GM21737 (cell line): ENCODE results near the gene SRPK2.
"Not testable (repeated sequence)": the region's sequence is repeated elsewhere in the genome, so short reads cannot be mapped to it uniquely, and the experiment has no call there.

Experiments
- ATAC-seq: cut with Tn5 transposase; IDR thresholded peaks from one replicate; pipeline ENCODE4 v1.9.1; 2021; ENCODE audit warnings: mild to moderate bottlenecking, moderate library complexity; ENCODE audit not compliant: unreplicated experiment

Gene SRPK2

DNA sequence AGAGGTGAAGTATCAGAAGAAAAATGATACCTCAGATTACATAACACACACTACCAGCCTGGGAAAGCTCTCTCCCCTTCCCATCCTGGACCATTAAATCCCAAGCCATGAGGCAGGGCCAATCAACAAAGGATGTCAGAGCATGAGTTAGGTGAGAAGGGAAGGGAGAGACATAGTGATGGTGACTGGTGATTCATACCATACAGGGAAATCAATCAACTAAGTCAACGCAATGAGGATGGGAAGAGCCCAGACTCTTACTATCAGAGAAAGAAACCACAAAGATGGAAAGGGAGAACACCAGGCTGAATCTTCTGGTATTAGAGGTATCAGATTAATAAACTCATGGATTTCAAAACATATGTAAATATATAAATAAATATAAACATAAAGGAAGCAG, 189.3 kb downstream of the SRPK2 start:
- ATAC-seq: no peak

DNA sequence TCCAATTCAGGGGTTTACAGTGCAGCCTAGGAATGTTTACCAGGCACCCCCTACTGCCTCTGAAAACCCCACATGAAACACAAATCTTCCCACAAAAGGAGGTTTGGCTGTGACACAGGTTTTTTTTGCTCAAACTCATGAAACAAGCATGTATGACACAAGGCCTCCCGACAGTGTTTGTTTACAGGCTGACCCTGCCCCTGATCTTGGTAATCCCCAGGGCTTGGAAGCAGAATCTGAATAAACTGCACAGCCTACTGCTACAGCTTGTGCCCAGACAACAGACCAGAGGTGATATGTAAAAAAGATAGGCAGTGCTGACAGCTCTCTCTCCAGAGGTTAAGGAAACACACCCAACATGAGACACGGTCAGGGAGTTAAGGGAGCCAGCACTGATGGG, 190.5 kb downstream of the SRPK2 start:
- ATAC-seq: no peak

DNA sequence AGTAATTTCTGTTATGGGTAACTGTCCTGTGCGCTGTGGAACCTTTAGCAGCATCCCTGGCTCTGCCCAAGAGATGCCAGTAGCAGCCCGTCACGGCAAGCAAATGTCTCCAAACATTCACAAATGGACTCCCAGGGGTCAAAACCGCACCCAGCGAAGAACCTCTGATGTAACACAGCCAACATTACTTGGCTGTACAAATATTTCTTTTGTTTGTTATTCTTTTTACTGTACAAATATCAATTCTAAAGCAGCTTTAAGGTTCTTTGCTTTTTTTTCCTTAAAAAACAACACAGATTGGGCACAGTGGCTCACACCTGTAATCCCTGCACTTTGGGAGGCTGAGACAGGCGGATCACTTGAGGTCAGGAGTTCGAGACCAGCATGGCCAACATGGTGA, 192.2 kb downstream of the SRPK2 start:
- ATAC-seq: no peak

DNA sequence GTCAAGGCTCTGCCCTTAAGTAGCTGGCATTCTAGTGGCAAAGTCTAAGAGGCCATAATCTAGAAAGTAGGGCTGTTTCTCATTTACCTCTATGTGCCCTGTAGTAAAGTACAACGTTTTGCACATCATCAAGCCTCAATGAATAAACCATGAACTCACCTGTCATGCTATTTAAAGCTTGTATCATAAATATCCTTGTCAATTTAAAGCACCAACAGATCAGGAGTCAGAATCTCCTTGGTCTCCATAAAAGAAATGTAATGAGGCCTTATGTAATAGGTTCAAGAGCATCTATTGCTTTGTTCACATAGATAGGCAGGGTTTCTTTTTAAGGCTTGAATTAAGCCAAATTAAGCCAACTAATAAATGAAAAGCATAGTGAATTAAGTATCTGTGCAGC, 192.8 kb downstream of the SRPK2 start:
- ATAC-seq: no peak

GRCh38 chr7:105194959-105195358, 193.8 kb downstream of the SRPK2 start:
- ATAC-seq: not testable (repeated sequence)

DNA sequence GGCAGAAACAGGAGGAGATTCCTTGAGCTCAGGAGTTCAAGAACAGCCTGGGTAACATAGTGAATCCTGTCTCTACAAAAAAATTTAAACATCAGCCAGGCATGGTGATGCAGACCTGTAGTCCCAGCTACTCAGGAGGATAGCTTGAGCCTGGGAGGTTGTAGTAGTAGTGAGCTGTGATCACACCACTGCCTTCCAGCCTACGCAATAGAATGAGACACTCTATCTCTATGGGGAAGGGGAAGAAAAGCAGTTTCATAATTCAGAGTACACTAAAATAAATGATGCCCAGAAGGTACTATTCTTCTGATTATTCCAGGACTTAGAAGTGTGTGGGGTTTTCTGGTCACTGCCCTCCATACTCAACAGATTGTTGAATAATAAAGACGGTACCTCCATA, 197.4 kb downstream of the SRPK2 start:
- ATAC-seq: no peak

DNA sequence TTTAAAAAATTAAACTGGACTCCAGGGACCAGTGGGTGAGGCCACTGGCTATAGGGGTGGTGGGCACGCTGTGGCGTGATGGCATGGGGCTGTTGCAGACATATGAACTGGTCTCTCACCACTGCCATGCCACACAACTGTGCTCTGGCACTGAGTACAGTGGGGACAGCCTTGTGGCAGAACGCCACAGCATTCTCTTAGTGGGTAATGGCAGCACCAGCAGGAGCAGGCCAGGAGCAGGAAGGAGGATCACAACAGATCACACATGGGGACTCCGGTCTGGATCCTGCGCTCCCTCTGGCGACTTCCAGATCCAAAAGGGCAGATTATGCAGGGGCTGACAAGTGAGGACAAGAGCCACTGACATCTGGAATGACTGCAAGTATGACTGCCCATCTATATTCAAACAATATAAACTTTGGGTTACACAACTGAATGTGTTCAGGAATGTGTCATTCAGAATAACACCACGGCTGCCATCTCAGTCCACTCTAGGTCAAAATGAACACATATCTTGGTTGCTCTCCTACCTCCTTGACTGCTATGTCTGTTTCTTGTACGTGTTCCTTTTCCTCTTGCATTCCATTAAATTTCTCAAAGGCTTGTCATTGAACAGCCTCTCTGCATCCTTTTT, 198.7 kb downstream of the SRPK2 start:
- ATAC-seq: no peak

DNA sequence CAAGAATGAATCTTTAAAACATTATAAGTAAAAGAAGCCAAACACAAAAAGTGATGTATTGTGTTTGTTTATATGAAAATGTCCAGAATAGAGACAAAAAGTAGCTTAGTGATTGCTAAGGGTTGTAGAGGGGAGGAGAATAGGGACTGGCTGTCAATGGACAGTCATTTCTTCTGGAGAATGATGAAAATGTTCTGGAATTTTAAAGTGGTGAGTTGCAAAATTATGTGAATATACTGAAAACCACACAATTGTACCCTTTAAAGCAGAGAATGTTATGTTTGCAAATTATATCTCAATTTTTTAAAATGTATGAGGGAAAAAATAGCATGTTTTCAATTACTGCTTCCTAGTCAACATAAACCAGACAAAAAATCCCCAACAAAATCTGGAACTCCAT, 200.5 kb downstream of the SRPK2 start:
- no peak for ATAC-seq

DNA sequence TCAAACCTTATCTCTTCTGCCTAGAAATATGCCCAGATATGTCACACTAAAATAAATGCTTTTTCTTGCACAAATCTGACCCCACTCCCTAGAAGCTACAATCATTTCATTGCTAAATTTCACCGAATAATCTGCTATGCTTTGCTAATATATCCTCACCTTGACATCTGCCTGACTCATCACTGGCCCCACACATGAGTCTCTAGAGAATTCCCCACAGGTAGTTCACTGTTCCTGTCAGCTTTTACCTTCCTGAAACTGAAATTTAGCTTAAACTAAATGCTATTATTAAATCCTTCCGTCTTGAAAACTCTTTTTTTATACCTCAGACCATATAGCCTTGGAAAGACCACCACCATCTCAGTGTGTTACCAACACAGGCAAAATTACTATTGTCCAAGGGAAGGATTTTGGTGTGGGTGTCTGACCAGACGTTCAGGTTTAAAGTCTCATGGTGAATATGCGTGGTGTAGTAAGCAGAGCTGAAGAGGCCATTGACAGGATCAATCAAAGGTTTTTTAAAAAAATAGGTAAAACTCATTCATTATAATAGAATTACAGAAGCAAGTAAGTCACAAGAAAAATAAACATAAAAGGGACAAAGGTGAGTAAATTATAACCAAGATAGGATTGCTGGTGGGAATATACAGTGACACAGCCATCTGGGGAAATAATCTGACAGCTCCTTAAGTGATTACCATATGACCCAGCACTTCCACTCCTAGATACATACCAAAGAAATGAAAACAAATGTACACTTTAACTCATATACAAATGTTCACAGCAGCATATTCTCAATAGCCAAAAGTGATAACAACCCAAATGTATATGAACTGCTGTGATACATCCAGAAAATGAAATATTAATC, 201.2 kb downstream of the SRPK2 start:
- ATAC-seq: no peak

- ATAC-seq: no peak
Measured at GRCh38 chr7:105185290-105186010, 203.3 kb downstream of the SRPK2 start.

- no peak for ATAC-seq
Measured at GRCh38 chr7:105180002-105180401, 208.7 kb downstream of the SRPK2 start.

DNA sequence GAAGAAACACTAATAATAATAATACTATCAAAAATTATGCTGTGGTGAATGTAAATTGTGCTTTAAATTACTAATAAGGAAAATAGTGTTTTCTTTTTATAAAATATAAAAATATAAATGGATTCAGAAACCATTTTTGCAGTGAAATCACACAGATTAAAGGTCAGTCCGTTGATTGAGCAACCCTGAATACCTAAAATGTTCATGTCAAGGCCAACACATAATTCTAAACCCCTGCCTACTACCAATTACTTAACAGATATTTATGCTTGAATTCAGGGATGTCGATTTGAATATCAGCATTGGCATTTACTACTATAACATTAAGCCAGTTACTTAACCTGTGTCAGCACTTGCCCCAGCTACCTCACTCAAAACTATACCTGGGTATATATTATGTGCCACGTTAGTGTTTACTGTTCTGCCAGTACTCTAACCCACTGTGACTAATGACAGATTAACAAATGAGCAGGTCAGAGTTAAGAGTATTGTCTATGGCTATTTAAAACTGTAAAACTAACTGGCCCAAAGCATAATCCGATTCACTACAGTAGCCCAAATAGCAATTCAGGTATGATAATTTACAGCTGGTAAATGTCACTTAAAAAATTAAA, 209.7 kb downstream of the SRPK2 start:
- ATAC-seq: no peak

DNA sequence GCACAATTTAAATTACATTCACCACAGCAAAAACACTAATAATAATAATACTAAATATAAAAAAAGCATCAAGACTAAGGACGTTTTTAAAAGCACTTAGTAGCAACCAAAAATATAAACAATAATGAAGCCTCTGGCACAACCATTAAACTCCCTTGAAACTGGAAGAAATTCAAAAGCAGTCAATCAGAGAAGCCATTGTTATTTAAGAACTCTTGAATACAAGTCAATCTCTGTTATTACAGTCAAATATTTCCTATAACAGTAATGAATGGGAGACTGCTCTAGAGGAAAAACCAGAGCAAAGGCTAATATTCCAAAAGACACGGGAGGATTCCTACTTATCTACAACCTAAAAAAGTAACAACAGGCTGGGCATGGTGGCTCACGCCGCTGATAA, 210.5 kb downstream of the SRPK2 start:
- no peak for ATAC-seq

- no peak for ATAC-seq
Measured at GRCh38 chr7:105177026-105177425, 211.7 kb downstream of the SRPK2 start.

- ATAC-seq: no peak
Measured at GRCh38 chr7:105173586-105173985, 215.1 kb downstream of the SRPK2 start.

- no peak for ATAC-seq
Measured at GRCh38 chr7:105164751-105165150, 224.0 kb downstream of the SRPK2 start.

GRCh38 chr7:105163718-105164117, 225.0 kb downstream of the SRPK2 start:
- no peak for ATAC-seq

DNA sequence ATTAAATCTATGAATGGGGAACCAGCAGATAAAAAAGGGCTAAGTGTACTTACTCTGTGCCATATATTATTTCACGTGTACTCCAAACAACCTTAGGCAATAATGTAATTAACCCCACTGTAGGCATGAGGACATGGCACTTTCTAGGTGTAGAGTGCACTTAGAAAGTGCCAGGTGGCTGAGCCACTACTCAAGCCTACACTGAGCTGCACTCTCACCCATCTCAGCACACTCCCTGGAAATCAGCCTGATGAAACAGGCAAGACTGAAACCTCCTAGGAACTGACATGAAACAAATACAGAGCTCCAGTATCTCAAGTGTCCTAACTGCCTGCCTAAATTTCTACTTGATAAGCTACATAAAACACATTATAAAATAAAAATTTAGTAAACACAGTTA, 227.4 kb downstream of the SRPK2 start:
- ATAC-seq: no peak

GRCh38 chr7:105157278-105157677, 231.4 kb downstream of the SRPK2 start:
- no peak for ATAC-seq

DNA sequence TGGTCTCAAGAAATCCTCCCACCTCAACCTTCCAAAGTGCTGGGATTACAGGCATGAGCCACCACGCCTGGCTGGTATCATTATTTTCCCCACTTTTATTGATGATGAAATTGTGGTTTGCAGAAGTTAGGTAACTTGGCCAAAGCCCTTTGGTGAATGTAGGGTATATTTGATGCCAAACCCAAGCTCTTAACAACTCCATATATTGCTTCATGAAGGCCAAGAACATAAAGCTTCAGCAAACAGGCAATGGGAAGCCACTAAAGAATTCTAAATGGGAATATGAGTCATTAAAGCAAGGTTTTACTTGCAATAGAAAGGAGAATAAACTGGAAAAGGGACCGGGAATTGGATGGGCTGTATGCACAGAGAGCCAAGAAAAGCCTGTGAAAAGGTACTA, 232.0 kb downstream of the SRPK2 start:
- no peak for ATAC-seq

DNA sequence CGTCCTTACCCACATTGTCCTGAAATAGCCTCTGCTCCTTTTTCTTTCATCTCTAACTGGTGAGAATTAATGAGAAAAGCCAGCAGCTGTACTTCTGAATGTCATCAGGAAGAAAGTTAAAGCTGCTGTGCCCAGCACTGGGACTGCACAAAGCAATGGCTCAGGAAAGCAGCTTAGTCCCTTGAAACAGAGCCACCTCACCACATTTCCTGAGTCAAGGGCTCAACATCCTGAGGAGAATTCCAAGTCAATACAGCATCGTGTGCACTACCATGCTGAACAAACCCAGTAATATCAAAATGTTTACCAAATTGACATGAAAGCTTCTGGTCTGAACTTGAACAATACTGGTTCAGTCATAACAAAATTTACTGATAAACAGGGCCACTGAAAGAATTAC, 234.6 kb downstream of the SRPK2 start:
- no peak for ATAC-seq
